Glomerular endothelial cell (primary cell): ENCODE results near the gene HNRNPAB. TPM values are rescaled to one million over a fixed set of nuclear protein-coding genes. Genes with fewer than 3 reads are reported as not detected.
"Not testable (repeated sequence)": the region's sequence is repeated elsewhere in the genome, so short reads cannot be mapped to it uniquely, and the experiment has no call there.

ENCODE experiments used
- DNase-seq: peaks from one replicate; pipeline ENCODE4 v3.0.0-alpha.2; 2011; ENCODE audit warnings: low read depth, low spot score; ENCODE audit errors: extremely low read depth
- total RNA-seq: library from RNA; depleted of rRNA; stranded (reverse); fragments of >200 nt; gene quantifications from 2 replicates; pipeline ENCODE4 v1.2.3, GENCODE V29; 2015

Gene HNRNPAB
- total RNA-seq, 1 donor from 2014 or later, result 146 TPM

GRCh38 chr5:178241231-178241663, 36.9 kb downstream of the HNRNPAB start:
- DNase-seq, result no peak

GRCh38 chr5:178241688-178242231, 37.4 kb downstream of the HNRNPAB start:
- no peak for DNase-seq

DNA sequence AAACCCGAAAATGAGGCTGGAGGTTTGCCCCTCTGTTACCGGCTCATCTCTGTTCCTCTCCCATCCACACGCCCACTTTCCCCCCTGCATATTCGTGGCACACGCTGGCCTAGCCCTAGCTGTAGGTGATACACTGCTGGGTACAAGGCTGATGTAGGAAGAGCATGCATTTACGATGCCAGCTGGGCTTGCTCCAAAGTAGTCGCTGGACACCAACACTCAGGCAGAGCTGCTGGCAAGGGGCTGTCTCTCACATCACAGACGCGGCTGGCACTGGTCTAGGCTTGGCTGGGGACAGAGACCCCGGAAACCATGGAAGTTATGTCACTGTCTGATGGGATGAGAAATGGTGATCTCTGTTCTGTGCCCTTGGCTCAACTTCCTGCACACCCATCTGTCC, 38.1 kb downstream of the HNRNPAB start:
- no peak for DNase-seq

- no peak for DNase-seq
Observed at GRCh38 chr5:178244576-178244975, 40.2 kb downstream of the HNRNPAB start.

DNA sequence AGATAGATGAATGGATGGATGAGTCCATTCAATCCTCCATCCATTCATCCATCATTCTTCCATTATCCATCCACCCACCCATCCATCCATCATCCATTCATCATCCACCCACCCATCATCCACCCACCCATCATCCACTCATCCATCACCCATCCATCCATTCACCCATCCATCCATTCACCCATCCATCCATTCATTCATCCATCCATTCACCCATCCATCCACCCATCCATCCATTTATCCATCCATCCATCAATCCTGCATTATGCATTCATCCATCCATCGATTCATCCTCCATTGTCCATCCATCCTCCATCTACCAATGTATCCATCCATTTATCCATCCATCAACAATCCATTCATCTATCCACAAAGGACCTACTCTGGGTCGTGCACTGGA, 41.1 kb downstream of the HNRNPAB start:
- DNase-seq, result no peak

- DNase-seq, result no peak
Observed at GRCh38 chr5:178246624-178247279, 42.4 kb downstream of the HNRNPAB start.

DNA sequence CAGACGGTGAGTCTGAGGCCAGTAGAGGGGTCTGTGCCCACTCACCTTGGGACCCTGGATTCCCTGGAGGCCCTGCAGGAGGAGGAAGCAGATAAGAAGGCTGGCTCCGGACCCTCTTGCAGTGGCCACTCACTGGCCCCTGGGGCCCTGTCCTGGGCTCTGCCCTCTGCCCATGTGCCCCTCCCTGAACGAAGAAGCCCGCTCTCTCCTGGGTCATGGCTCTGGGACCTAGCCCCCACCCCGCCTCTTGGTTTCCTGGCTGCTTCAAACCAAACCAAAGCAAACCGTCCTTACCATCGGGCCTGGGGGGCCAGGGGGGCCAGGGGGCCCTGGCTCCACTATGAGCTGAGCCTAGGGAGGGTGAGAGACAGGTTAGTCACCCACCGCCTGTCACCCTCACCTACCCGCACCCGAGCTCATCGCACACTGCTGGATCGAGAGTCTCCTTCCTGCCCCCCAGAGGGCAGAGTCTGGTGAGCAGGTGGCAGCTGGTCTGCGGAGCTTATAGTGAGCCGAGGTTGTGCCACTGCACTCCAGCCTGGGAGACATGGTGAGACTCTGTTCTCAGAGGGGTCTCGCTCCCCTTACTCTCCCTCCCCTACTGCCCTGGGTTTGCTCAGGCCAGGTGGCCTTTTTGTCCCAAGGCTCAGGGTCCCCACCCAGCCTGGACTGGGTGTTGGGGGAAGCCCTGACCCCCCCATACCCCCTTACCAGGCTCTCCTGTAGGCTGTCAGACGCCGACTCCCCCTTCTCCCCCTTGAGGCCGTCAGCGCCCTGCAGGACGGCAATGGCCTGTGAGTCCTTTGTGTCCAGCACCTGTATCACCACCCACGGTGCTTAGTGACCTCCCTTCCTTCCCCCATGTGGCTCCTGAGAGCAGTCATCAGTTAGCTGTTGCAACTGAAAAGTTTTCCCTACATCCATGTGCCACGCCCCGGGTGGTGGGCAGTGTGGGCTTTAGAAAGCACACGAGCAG, 43.4 kb downstream of the HNRNPAB start:
- DNase-seq, result no peak

DNA sequence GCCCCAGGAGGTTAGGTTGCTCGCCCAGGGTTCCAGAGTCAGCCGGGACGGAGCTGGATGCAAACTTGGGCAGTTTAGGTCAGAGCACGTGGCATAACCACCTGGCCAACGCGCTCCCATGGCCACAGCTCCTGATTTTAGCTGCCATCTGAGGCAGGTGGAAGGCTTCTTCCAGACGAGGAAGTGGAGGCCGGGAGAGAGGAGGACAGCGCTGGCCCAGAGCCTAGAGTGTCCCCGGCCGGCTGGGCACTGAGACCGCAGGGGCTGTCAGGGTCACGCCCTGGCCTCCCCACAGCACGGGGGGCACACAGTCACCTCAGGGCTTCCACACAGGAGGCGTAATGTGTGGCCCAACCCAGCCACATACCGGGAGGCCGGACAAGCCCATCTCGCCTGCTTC, 44.4 kb downstream of the HNRNPAB start:
- DNase-seq, result no peak

DNA sequence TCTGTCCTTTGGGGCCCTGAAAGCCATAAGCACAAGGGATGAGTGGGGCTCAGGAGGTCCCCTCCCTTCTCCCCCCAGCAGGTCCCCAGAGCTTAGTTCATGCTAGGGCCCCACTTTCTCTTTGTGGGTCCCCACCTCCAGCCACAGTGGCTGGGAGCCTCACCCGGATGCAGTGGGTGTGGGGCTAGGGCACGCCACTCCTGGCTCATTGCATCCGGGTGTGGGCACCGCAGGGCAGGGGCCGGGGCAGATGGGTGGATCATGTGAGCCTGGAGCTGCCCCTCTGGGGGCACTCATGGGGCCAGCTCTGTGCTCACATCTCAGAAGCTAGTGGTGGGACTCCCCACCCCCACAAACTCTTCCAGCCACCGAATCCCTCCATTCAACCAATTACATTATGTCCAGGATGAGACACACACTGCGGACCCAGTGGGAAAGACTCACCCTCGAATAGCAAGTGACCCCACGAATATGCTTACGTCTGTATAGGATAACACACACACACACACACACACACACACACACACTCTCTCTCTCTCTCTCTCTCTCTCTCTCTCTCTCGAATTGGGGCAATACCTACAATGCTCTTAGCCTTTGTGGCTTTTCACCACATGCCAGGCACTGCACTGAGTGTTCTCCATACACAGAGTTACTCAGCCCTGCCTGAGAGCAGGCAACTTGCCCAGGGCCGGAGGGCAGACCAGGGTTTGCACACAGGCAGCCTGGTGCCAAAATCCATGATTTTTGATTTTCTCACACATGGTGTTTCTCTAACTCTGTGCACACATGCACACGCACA, 45.1 kb downstream of the HNRNPAB start:
- DNase-seq, result no peak

DNA sequence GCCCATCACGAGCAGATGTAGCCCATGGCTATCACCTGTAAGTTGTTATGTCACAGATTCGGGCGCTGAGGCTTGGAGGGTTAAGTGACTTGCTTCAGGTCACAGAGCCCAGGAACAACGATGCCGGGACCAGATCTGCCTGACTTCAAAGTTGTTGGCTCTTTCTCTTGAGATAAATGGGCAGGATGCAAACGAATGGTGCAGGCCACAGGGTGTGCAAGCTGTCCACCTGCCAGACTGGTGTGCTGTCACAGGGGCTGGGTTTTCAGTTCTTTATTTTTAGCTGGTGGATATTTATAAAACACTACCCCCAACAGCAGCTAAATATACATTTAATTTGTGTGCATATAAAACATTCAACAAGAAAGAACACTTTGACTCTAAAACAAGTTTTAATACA, 45.9 kb downstream of the HNRNPAB start:
- DNase-seq, result no peak

GRCh38 chr5:178252258-178252657, 47.9 kb downstream of the HNRNPAB start:
- no peak for DNase-seq

- not testable (repeated sequence) for DNase-seq
Observed at GRCh38 chr5:178253632-178254031, 49.3 kb downstream of the HNRNPAB start.

- no peak for DNase-seq
Observed at GRCh38 chr5:178256746-178257145, 52.4 kb downstream of the HNRNPAB start.

GRCh38 chr5:178257650-178258049, 53.3 kb downstream of the HNRNPAB start:
- DNase-seq, result no peak

DNA sequence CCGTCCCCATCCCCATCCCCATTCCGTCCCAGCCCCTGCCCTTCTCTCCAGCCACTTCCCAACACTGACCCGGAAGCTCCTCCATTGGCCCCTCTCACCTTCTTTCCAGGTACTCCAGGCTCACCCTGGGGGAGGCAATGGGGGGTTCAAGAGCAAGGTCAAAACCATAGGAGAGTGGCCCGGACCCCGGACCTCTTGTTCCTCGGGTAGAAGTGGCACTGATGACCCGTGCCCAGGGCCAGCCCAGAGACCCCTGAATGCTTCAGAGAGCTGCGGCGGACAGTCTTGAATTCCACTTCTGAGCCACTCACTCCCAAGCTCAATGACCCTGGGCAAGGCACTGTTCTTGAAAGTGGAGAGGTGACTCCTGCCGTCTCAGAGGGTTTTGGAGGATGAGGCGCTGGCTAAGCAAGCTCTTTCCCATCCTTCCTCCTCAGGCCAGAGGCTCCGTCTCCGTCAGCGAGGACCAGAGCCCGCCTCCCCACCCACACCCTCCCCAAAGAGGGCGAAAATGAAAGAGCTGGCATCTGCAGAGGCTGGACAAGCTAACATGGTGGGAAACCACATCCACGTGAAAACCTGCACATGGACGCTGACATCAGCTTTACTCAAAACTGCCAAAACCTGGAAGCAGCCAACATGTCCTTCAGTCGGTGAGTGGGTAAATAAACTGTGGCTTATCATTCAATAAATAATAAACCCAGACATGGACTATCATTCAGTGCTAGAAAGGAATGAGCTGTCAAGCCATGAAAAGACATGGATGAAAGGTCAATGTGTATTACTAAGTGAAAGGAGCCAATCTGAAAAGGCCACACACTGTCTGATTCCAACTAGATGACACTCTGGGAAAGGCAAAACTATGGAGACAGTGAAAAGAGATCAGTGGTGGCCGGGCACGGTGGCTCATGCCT, 55.5 kb downstream of the HNRNPAB start:
- DNase-seq, result no peak

Other genes with a start within 250 kb of the HNRNPAB start
- not detected in 2 replicates for gene PROP1, start 208.3 kb upstream of the HNRNPAB start, total RNA-seq
- gene N4BP3, start 91.0 kb upstream of the HNRNPAB start, total RNA-seq, result 42.8 and 103 TPM in 2 replicates
- gene RMND5B, start 73.5 kb upstream of the HNRNPAB start, total RNA-seq, result 28.4 and 40.7 TPM in 2 replicates
- gene NHP2, start 50.6 kb upstream of the HNRNPAB start, total RNA-seq, result 242 and 354 TPM in 2 replicates
- not detected in 2 replicates for gene GMCL2, start 17.2 kb upstream of the HNRNPAB start, total RNA-seq
- gene PHYKPL, start 28.3 kb downstream of the HNRNPAB start, total RNA-seq, result 23.3 and 31.0 TPM in 2 replicates